NCI-H526 (cell line): ENCODE data around the gene EPB41L5.
"Not testable (repeated sequence)": the region's sequence is repeated elsewhere in the genome, so short reads cannot be mapped to it uniquely, and the experiment has no call there.

Experiments used
- DNase-seq, 2 experiments: peaks; one replicate each; lab custom pipeline; 2025; lab: John Stamatoyannopoulos, UW

EPB41L5 gene

DNA sequence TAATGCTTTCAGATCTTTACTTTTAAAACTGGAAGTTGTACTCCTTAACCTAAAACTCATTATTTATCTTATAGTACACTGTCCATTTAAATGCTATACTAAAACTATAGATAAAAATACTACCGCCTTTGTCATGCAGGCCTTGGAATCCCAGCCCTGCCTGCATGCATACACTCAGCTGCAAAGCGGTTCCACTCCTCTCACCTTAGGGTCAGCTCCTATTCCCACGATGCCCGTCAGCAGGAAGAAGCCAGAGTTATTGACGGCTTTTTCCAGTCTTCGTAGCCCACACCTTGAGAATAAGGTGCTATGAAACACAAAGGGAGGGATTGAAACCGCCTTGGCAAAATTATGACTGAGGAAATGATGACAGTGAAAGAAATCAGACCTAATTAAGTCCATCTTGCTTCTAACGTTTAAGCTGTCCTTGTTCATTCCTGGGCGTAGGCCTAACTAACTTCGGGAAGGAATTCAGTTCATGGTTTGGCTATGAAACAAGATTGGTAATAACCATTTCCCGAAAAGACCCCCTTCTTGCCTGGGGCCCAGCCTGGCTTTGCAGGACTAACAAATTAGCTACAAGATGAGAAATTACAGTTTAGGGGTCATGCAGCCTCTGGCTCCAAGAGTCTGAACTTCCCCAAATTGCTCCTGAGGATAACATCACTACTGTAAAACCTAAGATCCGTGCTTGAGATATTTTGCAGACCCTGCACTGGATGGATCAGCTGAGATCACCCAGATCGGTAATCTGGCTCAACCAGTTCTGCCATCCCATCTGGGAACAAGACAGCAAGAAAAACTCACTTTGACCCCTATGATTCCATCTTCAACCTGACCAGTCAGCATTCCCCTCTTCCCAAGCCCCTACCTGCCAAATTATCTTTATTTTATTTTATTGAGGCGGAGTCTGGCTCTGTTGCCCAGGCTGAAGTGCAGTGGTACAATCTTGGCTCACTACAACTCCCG, 17.1 kb downstream of the EPB41L5 start:
- no peak for DNase-seq

DNA sequence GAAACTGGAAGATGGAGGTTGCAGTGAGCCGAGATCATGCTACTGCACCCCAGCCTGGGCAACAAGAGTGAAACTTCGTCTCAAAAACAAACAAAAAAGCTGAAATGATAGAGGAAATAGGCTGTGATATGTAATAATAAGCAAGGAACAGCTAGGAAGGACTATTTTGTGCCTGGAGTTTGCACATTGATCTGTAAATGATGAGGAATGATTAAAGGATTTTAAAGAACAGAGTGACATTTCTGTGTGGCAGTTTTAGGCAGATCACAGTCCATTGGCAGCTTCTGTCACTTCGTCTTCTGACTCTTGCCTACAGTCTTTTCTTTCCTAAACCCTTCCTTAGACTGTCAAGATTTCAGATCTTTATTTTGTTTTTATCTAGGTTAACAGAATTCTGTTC, 19.4 kb downstream of the EPB41L5 start:
- DNase-seq: no peak

DNA sequence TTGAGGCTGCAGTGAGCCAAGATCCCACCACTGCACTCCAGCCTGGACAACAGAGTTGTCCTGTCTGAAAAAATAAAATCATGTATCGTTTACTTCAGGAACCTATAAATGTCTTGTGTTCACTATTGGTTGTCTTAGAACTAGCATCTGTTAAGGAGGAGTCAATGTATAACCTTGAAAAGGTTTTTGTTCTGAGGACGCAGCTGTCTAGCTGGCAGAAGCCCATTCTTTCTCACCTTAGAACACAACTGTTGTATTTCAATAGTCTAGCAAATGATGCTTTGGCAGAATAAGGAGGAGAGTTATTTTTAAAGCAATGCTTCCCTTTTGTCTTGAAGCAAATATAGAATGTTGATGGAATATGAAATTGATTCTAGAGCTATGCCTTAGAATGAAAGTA, 21.1 kb downstream of the EPB41L5 start:
- no peak for DNase-seq

DNA sequence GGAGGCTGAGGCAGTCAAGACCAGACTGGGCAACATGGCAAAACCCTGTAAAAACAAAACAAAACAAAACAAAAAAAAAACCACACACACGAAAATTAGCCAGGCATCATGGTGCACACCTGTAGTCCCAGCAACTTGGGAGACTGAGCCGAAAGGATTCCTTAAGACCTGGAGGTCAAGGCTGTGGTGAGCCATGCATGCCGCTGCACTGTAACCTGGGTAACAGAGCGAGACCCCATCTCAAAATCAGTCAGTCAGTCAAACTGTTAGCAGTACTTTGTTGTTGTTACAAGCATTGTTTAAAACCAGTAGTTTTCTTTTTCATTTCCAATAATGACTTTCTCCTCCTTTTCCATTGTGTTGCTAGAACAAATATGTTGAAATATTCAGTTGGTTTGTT, 21.7 kb downstream of the EPB41L5 start:
- no peak for DNase-seq

DNA sequence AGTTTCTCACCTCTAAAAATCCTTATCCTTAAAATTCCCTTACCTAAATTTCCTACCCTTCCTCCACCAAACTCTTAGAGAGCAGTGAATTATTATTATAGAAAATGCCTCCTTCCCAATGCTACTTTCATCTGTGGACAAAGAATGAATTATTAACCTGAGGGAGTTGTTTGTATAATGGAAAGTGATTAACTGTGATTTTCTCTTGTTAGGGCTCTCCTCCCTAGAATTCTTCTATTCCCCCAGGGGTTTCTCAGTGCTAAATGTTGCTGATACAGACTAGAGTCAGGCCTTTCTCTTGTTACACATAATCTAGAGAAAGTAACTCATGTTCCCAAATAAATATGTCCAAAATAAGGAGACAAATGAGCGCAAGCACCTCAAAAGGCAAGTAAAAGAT, 23.3 kb downstream of the EPB41L5 start:
- no peak for DNase-seq

DNA sequence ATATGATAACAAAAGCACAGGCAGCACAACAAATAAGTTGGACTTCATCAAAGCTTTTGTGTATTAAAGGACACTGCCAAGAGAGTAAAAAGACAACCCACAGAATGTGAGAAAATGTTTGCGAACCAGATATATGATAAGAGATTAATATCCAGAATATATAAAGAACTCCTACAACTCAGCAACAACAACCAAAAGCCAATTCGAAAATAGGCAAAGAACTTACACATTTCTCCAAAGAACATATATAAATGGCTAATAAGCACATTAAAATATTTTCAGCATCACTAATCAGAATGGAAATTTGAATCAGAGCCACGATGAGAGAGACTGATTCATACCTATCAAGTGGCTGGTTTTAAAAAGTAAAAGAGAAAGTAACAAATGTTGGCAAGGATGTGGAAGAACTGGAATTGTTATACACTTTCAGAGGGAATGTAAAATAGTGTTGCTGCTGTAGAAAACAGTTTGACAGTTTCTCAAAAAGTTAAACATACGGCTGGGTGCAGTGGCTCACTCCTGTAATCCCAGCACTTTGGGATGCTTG, 25.2 kb downstream of the EPB41L5 start:
- no peak for DNase-seq

DNA sequence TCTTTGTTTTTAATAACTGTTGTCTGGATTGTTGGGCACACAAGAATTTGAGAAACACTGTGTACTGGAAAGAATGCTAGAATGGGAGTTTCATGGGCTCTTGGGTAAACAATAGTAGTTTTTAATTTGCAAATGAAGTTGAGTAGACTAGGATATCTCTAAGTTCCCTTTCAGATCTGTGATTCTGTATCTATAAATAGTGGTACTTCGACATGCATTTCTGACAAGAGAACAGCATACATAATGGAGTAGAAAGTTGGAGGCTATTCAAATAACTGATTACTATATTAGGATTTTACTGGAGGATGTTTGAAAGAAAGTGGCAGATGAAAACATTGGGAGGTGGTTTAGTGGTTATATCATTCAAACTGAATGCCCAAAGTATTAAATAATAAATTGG, 29.5 kb downstream of the EPB41L5 start:
- DNase-seq: no peak

DNA sequence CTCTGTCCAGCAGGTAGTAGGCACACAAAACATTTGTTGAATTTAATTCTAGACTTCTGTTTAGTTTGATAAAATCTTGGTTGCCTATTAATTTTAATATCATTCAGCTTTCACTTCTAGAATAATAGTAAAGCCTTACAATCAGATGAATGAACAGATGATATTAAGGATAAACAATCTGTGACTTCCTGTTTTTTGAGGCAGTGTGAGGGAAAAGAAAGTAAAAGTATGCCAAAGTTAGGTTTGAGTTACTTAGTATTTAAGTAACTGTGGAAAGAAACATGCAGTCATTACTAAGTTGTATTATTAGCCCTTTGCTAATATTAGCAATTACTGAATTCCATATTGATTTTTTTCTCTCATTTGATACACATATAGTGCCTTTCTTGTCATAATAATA, 31.5 kb downstream of the EPB41L5 start:
- no peak for DNase-seq

DNA sequence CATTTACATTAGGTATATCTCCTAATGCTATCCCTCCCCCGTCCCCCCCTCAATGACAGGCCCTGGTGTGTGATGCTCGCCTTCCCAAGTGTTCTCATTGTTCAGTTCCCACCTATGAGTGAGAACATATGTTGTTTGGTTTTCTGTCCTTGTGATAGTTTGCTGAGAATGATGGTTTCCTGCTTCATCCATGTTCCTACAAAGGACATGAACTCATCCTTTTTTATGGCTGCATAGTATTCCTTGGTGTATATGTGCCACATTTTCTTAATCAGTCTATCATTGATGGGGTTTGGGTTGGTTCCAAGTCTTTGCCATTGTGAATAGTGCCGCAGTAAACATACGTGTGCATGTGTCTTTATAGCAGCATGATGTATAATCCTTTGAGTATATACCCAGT, 32.9 kb downstream of the EPB41L5 start:
- not testable (repeated sequence) for DNase-seq

DNA sequence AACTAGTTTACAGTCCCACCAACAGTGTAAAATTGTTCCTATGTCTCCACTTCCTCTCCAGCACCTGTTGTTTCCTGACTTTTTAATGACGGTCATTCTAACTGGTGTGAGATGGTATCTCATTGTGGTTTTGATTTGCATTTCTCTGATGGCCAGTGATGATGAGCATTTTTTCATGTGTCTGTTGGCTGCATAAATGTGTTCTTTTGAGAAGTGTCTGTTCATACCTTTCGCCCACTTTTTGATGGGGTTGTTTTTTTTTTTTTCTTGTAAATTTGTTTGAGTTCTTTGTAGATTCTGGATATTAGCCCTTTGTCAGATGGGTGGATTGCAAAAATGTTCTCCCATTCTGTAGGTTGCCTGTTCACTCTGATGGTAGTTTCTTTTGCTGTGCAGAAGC, 33.4 kb downstream of the EPB41L5 start:
- not testable (repeated sequence) for DNase-seq

DNA sequence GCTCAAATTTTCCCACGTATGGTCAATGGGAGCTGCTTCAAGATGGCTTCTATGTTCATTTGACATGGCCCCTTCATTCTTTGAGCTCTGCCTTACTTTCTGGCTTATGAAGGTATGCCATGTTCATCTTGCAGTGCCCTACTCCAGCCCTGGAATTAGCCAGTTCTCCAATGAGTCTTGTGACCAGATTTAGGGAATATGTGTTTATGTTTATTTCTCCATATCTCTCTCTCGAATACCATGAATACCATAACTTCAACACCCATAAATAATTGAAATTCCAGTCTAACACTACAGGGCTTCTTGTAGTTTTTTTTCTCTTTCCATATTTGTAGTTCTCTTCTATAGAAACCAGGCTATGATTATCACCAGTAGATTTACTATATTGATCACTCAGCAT, 39.7 kb downstream of the EPB41L5 start:
- no peak for DNase-seq

DNA sequence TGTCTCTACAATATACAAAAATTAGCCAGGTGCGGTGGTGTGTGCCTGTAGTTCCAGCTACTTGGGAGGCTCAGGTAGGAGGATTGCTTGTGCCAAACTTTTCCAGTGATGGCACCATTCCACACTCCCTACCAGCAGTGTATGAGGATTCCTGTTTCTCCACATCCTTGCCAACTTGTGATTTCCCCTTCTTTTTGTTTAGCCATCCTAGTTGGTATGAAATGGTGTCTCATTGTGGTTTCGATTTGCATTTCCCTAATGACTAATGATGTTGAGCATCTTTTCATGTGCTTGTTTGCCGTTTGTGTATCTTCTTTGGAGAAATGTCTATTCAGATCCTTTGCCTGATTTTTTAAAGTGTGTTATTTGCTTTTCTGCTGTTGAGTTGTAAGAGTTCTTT, 41.0 kb downstream of the EPB41L5 start:
- no peak for DNase-seq

DNA sequence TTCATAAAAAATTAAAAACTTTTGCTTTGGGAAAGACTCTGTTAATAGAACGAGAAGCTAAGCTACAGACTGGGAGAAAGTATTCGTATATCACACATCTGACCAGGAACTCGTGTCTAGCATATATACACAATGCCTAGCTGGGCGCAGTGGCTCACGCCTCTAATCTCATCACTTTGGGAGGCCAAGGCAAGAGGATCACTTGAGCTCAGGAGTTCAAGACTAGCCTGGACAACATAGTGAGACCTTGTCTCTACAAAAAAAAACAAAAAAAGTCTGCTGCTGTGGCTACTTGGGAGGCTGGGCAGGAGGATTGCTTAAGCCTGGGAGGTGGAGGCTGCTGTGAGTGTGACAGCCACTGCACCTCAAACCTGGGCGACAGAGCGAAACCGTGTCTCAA, 46.6 kb downstream of the EPB41L5 start:
- DNase-seq: no peak

DNA sequence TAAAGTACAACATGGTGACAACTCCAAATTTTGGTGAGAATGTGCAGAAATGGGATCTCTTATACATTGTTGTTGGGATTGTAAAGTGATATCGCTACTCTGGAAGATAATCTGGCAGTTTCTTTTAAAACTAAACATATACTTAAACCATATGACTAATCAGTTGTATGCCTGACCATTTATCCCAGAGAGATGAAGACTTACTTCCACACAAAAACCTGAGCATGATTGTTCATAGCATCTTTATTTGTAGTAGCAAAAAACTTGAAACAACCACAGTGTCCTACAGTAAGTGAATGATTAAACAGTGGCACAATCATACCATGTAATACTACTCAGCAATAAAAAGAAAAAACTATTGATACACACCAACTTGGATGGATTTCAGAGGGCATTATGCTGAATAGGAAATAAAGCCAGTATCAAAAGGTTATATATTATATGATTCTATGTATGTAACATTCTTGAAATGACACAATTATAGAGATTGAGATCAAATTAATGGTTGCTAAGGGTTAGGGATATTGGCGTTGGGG, 47.3 kb downstream of the EPB41L5 start:
- no peak for DNase-seq

DNA sequence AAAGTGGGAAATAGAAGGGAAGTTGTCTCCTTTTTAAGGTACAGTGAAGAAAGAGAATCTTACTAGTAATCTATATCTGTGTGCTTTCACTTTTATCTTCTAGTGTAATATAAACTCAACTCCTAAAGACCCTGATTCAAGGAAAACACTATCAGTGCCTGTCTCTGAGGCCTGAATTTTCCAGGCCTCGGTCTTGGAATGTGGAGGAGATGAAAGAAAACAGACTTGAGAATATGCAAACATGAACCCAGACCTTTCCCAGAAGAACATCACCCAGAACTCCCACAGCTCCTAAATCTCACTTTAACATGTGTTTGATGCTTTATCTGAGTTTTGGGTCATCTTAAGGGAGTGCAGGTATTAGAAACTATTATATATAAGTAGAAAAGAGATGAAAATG, 51.8 kb downstream of the EPB41L5 start:
- no peak for DNase-seq

DNA sequence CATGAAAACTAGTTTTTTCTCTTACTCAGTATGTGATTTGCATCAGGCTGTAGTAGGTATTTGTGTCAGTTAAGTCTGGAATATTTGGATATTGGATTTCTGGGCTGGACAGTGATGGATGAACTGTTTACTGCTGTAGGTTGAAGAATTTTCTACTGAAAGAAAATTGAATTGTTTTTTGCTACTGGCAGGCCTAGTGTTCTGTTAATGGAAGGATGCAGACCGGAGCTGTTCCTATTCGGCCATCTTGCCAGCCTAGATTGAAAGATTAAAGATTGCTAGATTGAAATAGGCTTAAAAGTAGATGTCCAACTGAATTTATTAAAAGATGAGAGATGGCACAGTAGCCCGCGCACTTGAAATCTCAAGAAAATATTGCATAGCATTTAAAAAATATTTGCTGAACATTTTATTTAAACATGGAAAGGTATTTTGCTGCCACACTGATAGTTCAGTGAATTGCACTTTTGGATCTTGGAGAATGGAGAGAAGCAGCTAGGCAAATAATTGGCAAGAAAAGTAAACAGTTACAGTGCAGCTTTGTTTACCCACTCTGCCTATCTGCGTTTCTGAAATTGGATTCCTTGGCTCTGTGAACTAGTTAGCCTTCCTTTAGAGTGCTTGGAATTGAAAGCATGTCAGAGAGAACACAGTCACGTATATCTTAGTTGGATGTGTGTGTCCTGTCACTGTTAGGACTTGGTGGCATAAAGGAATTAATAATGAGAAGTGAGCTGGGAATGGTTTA, 54.1 kb downstream of the EPB41L5 start:
- DNase-seq: peak; percentile 86 to 87

DNA sequence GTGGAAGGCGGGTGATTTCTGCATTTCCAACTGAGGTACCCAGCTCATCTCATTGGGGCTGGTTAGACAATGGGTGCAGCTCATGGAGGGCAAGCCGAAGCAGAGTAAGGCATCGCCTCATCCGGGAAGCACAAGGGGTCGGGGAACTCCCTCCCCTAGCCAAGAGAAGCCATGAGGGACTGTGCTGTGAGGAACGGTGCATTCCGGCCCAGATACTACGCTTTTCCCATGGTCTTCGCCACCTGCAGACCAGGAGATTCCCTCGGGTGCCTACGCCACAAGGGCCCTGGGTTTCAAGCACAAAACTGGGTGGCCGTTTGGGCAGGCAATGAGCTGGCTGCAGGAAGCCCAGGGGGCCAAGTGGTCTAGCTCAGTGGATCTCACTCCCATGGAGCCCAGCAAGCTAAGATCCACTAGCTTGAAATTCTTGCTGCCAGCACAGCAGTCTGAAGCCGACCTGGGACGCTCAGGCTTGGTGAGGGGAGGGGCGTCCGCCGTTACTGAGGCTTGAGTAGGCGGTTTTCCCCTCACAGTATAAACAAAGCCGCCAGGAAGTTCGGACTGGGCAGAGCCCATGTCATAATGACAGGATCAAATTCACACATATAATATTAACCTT, 55.3 kb downstream of the EPB41L5 start:
- DNase-seq: not testable (repeated sequence)

DNA sequence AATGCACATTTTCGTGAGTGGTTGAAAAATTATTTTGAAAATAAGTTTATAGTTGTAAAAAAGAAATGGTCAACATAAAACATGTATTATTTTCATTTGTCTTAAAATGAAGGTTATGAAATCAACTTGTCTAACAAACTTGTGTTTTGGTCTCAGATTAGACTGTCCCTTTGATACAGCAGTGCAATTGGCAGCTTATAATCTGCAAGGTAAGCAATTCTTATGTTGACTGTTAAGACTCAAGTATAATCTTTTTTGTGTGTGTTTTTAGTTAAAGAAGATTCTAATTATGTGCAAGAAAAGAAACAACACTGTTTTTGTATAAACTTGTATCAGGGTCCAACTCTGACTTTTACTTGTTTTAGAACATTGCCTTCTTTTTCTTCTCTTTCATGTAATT, 62.7 kb downstream of the EPB41L5 start:
- no peak for DNase-seq

DNA sequence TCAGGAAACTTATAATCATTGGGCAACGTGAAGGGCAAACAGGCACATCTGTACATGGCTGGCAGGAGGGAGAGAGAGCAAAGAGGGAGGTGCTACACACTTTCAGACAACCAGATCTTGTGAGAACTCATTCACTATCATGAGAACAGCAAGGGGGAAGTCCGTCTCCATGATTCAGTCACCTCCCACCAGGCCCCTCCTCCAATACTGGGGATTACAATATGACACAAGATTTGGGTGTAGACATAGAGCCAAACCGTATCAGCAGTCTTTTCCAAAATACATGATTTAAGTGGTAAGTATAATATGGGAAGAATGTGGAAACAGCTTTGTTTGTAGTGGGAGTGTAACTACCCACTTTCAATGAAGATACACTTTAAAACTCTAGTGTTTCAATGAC, 65.0 kb downstream of the EPB41L5 start:
- DNase-seq: no peak

DNA sequence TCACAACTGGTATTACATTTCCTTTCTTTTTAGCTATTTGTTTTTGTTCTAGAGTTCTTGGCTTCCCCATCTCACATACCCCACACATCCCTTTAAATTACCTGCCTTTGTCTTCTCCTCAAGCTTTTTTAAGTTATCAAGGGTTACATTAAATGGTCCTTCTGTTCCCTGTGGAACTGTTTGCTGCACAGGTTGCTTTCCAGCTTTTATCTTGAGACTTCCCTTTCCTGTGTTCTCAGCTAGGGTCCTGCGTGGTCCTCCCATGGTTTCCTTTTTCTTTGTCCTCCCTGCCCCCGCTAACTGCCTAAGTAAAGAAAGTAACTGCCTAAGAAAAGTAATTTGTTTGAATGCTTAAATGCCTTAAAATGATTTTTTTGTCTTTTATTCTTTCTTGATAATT, 66.8 kb downstream of the EPB41L5 start:
- DNase-seq: no peak

DNA sequence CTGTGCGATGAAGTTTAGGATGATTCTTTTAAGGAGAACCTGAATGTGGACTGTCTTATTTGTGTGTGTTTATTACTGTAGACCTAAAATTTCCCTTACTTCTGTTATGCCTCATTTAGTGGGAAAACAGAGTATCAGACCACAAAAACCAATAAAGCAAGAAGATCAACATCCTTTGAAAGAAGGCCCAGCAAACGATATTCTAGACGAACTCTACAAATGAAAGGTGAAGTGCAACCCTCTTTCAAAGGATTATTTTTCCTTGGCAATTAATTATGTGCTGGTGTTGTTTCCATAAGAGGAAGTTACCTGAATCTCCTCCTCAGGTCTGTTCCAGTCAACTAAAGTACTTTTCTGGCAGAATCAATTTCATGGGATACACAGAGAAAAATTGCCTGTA, 78.6 kb downstream of the EPB41L5 start:
- DNase-seq: no peak

DNA sequence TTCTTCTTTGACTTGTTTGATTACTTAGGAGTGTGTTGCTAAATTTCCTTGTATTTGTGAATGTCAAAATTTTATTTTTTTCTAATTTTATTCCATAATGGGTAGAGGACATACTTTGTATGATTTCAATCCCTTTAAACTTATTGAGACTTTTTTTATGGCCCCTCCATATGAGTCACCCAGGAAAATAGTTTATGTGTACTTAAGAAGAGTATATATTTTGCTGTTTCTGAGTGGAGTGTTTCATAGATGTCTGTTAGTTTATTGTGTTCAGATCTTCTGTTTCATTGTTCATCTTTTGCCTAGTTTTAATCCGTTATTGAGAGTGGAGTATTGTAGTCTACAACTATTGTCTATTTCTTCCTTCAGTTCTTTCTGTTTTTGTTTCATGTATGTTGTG, 81.9 kb downstream of the EPB41L5 start:
- no peak for DNase-seq
